H9 (cell line): ENCODE measurements around the gene SDK2. TPM values are rescaled to one million over a fixed set of nuclear protein-coding genes. Genes with fewer than 3 reads are reported as not detected.

Experiments
- DNase-seq: peaks from one replicate; pipeline ENCODE4 v3.0.0-alpha.2; 2017
- H2AFZ ChIP-seq: one replicate; pipeline ENCODE4 v1.6.1; 2013; ENCODE audit warnings: mild to moderate bottlenecking, low read length, control low read depth, moderate library complexity
- H2AK5ac ChIP-seq: 2 replicates; pipeline ENCODE4 v1.6.1; 2013; ENCODE audit warnings: low read length, control low read depth, mixed read lengths; ENCODE audit not compliant: insufficient read length
- H2BK120ac ChIP-seq: one replicate; pipeline ENCODE4 v1.6.1; 2013; ENCODE audit warnings: low read depth, mild to moderate bottlenecking, low read length, control low read depth, inconsistent platforms; ENCODE audit not compliant: poor library complexity, severe bottlenecking
- H2BK12ac ChIP-seq: 2 replicates; pipeline ENCODE4 v1.6.1; 2013; ENCODE audit warnings: low read length, control low read depth, mixed read lengths, low read depth; ENCODE audit not compliant: insufficient read length
- H2BK15ac ChIP-seq: 2 replicates; pipeline ENCODE4 v1.6.1; 2013; ENCODE audit warnings: low read depth, low read length, control low read depth
- H2BK20ac ChIP-seq: one replicate; pipeline ENCODE4 v1.6.1; 2013; ENCODE audit warnings: low read depth, mild to moderate bottlenecking, low read length, control low read depth, inconsistent platforms; ENCODE audit not compliant: poor library complexity, severe bottlenecking
- H2BK5ac ChIP-seq: 2 replicates; pipeline ENCODE4 v1.6.1; 2013; ENCODE audit warnings: low read length, control low read depth, mixed read lengths; ENCODE audit not compliant: insufficient read length
- H3K14ac ChIP-seq: 2 replicates; pipeline ENCODE4 v1.6.1; 2013; ENCODE audit warnings: low read length, control low read depth; ENCODE audit not compliant: insufficient read depth
- H3K18ac ChIP-seq: 2 replicates; pipeline ENCODE4 v1.6.1; 2013; ENCODE audit warnings: low read depth, mild to moderate bottlenecking, mixed read lengths, low read length, control low read depth; ENCODE audit not compliant: insufficient read length
- H3K23ac ChIP-seq: 2 replicates; pipeline ENCODE4 v1.6.1; 2013; ENCODE audit warnings: low read length, control low read depth, mixed read lengths, low read depth; ENCODE audit not compliant: insufficient read length
- H3K23me2 ChIP-seq: 2 replicates; pipeline ENCODE4 v1.6.1; 2013; ENCODE audit warnings: low read depth, mild to moderate bottlenecking, mixed read lengths, low read length, control low read depth; ENCODE audit not compliant: insufficient read length, poor library complexity, severe bottlenecking
- H3K27ac ChIP-seq: 2 replicates; pipeline ENCODE4 v1.5.1; 2013; ENCODE audit warnings: low read length, control low read depth, mixed read lengths, low read depth; ENCODE audit not compliant: insufficient read length
- H3K27me3 ChIP-seq: 2 replicates; pipeline ENCODE4 v1.6.1; 2013; ENCODE audit warnings: low read length, control low read depth, inconsistent platforms; ENCODE audit not compliant: insufficient read depth
- H3K4ac ChIP-seq: 2 replicates; pipeline ENCODE4 v1.6.1; 2013; ENCODE audit warnings: low read depth, mild to moderate bottlenecking, control low read depth, inconsistent platforms, low read length, moderate library complexity
- H3K4me1 ChIP-seq: 2 replicates; pipeline ENCODE4 v1.6.1; 2013; ENCODE audit warnings: low read length, control low read depth, inconsistent platforms; ENCODE audit not compliant: insufficient read depth
- H3K4me2 ChIP-seq: 2 replicates; pipeline ENCODE4 v1.6.1; 2013; ENCODE audit warnings: low read length, control low read depth, mixed read lengths; ENCODE audit not compliant: insufficient read length, insufficient read depth
- H3K56ac ChIP-seq: 2 replicates; pipeline ENCODE4 v1.6.1; 2013; ENCODE audit warnings: low read depth, mild to moderate bottlenecking, mixed read lengths, low read length, control low read depth; ENCODE audit not compliant: insufficient read length
- H3K79me1 ChIP-seq: 2 replicates; pipeline ENCODE4 v1.6.1; 2013; ENCODE audit warnings: low read depth, mild to moderate bottlenecking, moderate library complexity, low read length, control low read depth, inconsistent platforms; ENCODE audit not compliant: insufficient read depth, poor library complexity, severe bottlenecking
- H3K79me2 ChIP-seq: 2 replicates; pipeline ENCODE4 v1.6.1; 2013; ENCODE audit warnings: low read length, control low read depth, inconsistent platforms; ENCODE audit not compliant: insufficient read depth
- H3K9ac ChIP-seq: 2 replicates; pipeline ENCODE4 v1.6.1; 2013; ENCODE audit warnings: low read length, control low read depth, mixed read lengths; ENCODE audit not compliant: insufficient read length; ENCODE audit errors: extremely low read depth
- H3K9me3 ChIP-seq: one replicate; pipeline ENCODE4 v1.6.1; 2013; ENCODE audit warnings: low read depth, low read length, inconsistent platforms; ENCODE audit not compliant: control insufficient read depth
- H3T11ph ChIP-seq: one replicate; pipeline ENCODE4 v1.6.1; 2013; ENCODE audit warnings: mild to moderate bottlenecking, low read length, control low read depth, inconsistent platforms
- H4K20me1 ChIP-seq: one replicate; pipeline ENCODE4 v1.6.1; 2013; ENCODE audit not compliant: control insufficient read depth, insufficient read length, insufficient read depth
- H4K5ac ChIP-seq: 2 replicates; pipeline ENCODE4 v1.6.1; 2013; ENCODE audit warnings: low read depth, mild to moderate bottlenecking, mixed read lengths, low read length, control low read depth; ENCODE audit not compliant: insufficient read length
- H4K8ac ChIP-seq: replicated peaks from 2 replicates; pipeline ENCODE4 v1.6.1; 2013; ENCODE audit warnings: low read length, control low read depth, mixed read lengths, low read depth; ENCODE audit not compliant: insufficient read length
- H4K91ac ChIP-seq: 2 replicates; pipeline ENCODE4 v1.6.1; 2013; ENCODE audit warnings: low read depth, mild to moderate bottlenecking, moderate library complexity, mixed read lengths, low read length, control low read depth; ENCODE audit not compliant: insufficient read length
- H3K27ac Mint-ChIP-seq, 3 experiments: 2 replicates in 2 of 3; 3 replicates in 1 of 3; pipeline ENCODE4 v1.8.0; 2020 to 2021; ENCODE audit warnings: mixed read lengths in 3 of 3, mild to moderate bottlenecking in 1 of 3, moderate library complexity in 1 of 3
- H3K27me3 Mint-ChIP-seq: 2 replicates; pipeline ENCODE4 v1.8.0; 2021; ENCODE audit warnings: low read depth, mild to moderate bottlenecking, moderate library complexity, mixed read lengths
- H3K36me3 Mint-ChIP-seq, 3 experiments: 2 replicates in 2 of 3; 3 replicates in 1 of 3; pipeline ENCODE4 v1.8.0; 2020 to 2021; ENCODE audit warnings: low read depth in 3 of 3, mixed read lengths in 3 of 3; ENCODE audit not compliant: insufficient read depth in 1 of 3
- H3K4me1 Mint-ChIP-seq, 2 experiments: 2 replicates each; pipeline ENCODE4 v1.8.0; 2020; ENCODE audit warnings: mixed read lengths in 2 of 2
- H3K4me3 Mint-ChIP-seq, 2 experiments: 2 replicates in 1 of 2; 3 replicates in 1 of 2; pipeline ENCODE4 v1.8.0; 2020 to 2021; ENCODE audit warnings: mild to moderate bottlenecking in 2 of 2, mixed read lengths in 2 of 2, moderate library complexity in 1 of 2
- H3K9me3 Mint-ChIP-seq, 2 experiments: 2 replicates in 1 of 2; 3 replicates in 1 of 2; pipeline ENCODE4 v1.8.0; 2020; ENCODE audit warnings: mild to moderate bottlenecking in 2 of 2, mixed read lengths in 2 of 2, moderate library complexity in 1 of 2
- WGBS: extraction: QIAGEN DNeasy Blood & Tissue Kit; methylation state at CpG from one replicate; pipeline ENCODE4 v1.1.7; 2013; ENCODE audit warnings: missing lambda C conversion rate, low lambda C conversion rate, mixed read lengths; ENCODE audit not compliant: insufficient read length; ENCODE audit errors: extremely low coverage; 5-methylcytosine and 5-hydroxymethylcytosine counted together
- total RNA-seq: library from RNA; stranded (reverse); gene quantifications from 2 replicates; pipeline ENCODE4 v1.2.1, GENCODE V29; 2021
- TF ChIP-seq, protein P1 (sequence below): fragments of 200-600 bp; sonication (generic); conservative IDR thresholded peaks from 3 replicates; pipeline ENCODE4 v1.8.0; 2021; ENCODE audit warnings: antibody characterized with exemption, mild to moderate bottlenecking

Gene SDK2
- total RNA-seq, 1 experiment from 2014 or later = 9.1 TPM

DNA sequence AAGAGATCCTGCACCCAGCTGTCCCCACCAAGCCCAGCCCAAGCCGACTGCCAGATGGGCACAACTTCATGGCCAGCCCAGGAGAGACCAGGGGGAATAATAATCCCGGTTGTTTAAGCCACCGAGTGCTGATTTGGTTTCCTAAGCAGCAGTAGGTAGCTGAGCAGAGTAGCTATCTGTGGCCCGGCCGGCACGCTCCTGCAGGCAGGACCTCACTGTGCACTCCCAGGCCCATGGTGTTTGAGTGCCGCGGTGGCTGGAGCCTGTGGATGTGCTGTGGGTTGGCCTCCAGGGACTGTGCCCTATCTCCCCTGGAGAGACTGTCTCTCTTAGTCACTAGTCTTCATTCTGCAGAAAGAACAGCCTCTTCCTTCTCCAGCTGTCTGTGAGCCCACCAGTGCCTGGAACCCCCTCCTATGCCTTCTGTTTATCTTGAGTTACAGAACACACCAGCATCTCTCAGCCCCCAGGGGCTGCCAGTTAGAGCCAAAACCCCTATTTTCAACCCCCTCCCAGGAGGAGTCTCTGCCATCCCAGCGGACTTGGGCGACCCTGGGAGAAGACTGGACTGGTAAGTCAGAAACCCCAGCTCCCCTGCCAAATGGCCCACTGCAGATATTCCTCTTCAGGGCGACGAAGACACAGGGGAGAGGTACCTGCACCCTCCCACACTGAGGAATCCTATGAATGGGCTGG, 152.0 kb downstream of the SDK2 start:
- no CpG with 5 or more reads among the region's 12 CpGs for WGBS
- peaks cover 36 to 47% of the 10 kb centered on the region in 2 experiments for H3K4me1 Mint-ChIP-seq

More for the DNA sequence above, 152.0 kb downstream of the SDK2 start:
- H2AK5ac ChIP-seq = no peak overlapping the region
- no peak overlapping the region for H3K4me2 ChIP-seq
- H3K9me3 ChIP-seq = no peaks in the 10 kb centered on the region
- no peak overlapping the region for H3K14ac ChIP-seq
- H3K56ac ChIP-seq = no peak overlapping the region
- Mint-ChIP-seq H3K9me3 (no peaks in the 10 kb centered on the region), H3K4me3 (no peak overlapping the region; a peak in 1 of 5 replicates), H3K27ac (peak overlapping the region; percentile 48 to 87 (median 75); a peak in 4 of 7 replicates), H3K27me3 (no peaks in the 10 kb centered on the region; the same call in 1 of the 2 replicates), H3K36me3 (no peaks in the 10 kb centered on the region; a peak in 2 of 7 replicates)
- H4K5ac ChIP-seq = no peak overlapping the region
- no peak overlapping the region for H3K9ac ChIP-seq
- H3K27me3 ChIP-seq = no peaks in the 10 kb centered on the region
- no peak overlapping the region for H4K91ac ChIP-seq
- TF ChIP-seq, protein P1, sequence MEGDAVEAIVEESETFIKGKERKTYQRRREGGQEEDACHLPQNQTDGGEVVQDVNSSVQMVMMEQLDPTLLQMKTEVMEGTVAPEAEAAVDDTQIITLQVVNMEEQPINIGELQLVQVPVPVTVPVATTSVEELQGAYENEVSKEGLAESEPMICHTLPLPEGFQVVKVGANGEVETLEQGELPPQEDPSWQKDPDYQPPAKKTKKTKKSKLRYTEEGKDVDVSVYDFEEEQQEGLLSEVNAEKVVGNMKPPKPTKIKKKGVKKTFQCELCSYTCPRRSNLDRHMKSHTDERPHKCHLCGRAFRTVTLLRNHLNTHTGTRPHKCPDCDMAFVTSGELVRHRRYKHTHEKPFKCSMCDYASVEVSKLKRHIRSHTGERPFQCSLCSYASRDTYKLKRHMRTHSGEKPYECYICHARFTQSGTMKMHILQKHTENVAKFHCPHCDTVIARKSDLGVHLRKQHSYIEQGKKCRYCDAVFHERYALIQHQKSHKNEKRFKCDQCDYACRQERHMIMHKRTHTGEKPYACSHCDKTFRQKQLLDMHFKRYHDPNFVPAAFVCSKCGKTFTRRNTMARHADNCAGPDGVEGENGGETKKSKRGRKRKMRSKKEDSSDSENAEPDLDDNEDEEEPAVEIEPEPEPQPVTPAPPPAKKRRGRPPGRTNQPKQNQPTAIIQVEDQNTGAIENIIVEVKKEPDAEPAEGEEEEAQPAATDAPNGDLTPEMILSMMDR = no peak
- H2AFZ ChIP-seq = no peak overlapping the region
- no peaks in the 10 kb centered on the region; the same call in 1 of the 2 replicates for H3K4me1 ChIP-seq
- no peak overlapping the region for H3K23ac ChIP-seq
- H3K27ac ChIP-seq = no peak overlapping the region
- H2BK15ac ChIP-seq = no peak overlapping the region
- no peaks in the 10 kb centered on the region for H3K23me2 ChIP-seq
- no peaks in the 10 kb centered on the region for H3K79me2 ChIP-seq
- no peak overlapping the region for H4K8ac ChIP-seq
- no peak overlapping the region for H3T11ph ChIP-seq
- DNase-seq = no peak
- H2BK20ac ChIP-seq = no peak overlapping the region
- H2BK12ac ChIP-seq = no peak overlapping the region
- H3K18ac ChIP-seq = no peak overlapping the region
- H3K79me1 ChIP-seq = no peaks in the 10 kb centered on the region
- H2BK120ac ChIP-seq = no peak overlapping the region
- H2BK5ac ChIP-seq = no peak overlapping the region
- H4K20me1 ChIP-seq = peaks cover 2% of the 10 kb centered on the region
- no peak overlapping the region for H3K4ac ChIP-seq
